GM10266 (cell line): ENCODE data around the gene LRRC38.

Experiments
- DNase-seq: peaks from one replicate; pipeline ENCODE4 v3.0.0; 2012; ENCODE audit errors: extremely low spot score
- TF ChIP-seq, protein P1 (sequence below): IDR thresholded peaks from 2 replicates; pipeline ENCODE4 v1.5.1; 2012; ENCODE audit warnings: mild to moderate bottlenecking, low read depth; ENCODE audit not compliant: control insufficient read depth, insufficient read depth; ENCODE audit errors: missing control alignments

LRRC38 gene

DNA sequence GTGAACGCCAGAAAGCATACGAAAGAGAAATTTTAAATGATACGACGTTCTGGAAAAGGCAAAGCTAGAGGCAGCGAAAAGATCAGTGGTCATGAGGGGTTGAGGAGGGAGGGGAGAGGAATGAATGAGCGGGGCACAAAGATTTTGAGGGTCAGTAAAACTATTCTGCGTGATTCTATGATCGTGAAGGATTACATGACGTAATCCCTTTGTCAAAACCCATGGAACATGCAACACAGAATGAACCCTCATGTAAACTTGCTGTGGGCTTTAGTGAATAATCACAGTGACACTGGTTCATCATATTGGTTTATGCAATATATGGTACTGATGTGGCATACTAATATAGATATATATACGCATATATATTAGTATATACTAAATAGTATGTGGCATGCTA lies 13.0 kb downstream of the LRRC38 start:
- TF ChIP-seq, protein P1, sequence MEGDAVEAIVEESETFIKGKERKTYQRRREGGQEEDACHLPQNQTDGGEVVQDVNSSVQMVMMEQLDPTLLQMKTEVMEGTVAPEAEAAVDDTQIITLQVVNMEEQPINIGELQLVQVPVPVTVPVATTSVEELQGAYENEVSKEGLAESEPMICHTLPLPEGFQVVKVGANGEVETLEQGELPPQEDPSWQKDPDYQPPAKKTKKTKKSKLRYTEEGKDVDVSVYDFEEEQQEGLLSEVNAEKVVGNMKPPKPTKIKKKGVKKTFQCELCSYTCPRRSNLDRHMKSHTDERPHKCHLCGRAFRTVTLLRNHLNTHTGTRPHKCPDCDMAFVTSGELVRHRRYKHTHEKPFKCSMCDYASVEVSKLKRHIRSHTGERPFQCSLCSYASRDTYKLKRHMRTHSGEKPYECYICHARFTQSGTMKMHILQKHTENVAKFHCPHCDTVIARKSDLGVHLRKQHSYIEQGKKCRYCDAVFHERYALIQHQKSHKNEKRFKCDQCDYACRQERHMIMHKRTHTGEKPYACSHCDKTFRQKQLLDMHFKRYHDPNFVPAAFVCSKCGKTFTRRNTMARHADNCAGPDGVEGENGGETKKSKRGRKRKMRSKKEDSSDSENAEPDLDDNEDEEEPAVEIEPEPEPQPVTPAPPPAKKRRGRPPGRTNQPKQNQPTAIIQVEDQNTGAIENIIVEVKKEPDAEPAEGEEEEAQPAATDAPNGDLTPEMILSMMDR = no peak
- no peak for DNase-seq

DNA sequence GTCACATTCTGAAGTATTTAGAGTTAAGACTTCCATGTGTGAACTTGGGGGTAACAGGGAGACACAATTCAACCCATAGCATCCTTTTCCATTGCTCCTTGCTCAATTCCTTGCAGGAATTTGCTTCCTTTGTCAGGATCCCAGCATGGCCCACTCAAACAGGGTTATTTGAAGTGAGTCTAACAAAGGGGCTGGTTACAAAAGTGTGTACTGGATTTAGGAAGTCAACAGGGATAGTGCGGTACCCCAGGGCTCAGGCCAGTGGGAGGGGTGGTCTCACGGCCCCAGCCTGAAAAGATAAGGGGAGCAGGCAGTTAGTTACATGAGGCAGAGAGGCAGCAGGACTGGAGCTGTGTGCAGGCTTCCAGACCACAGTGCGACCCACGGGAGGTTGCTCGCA lies 14.4 kb downstream of the LRRC38 start:
- TF ChIP-seq, protein P1 = no peak
- DNase-seq = no peak

DNA sequence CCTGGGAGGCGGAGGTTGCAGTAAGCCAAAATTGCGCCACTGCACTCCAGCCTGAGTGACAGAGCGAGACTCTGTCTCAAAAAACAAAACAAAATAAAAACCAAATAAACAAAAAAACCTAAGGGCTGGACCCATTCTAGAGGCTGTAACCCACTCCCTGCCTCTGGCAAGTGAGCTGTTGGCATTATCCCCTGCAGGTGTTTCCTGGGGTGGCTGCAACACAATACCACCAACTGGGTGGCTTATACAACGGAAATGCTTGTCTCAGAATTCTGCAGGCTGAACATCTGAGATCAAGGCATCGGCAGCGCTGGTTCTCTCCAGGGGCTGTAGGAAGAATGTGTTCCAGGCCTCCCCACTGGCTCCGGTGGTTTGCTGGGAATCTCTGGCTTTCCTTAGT lies 15.2 kb downstream of the LRRC38 start:
- no peak for DNase-seq

DNA sequence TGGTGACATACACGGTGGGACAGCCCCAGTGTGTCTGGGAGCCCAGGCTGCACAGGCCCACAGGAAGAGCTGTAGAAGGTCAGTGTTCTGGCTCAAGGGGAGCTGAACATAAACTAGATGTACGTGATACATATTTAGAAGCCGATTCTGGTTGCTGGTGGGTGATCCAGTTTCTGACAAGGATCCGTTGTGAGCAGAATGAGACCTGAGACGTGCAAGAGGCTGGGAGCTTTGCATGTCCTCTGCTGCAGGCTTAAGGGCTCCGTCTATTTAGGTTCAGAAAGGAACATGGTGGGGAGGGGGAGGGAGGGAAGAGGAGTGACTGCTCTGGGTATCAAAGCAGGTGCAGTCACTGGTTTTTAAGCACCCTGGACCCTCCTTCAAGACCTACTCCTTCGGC lies 18.6 kb downstream of the LRRC38 start:
- no peak for DNase-seq
- TF ChIP-seq, protein P1 = no peak

More for the DNA sequence above, 15.2 kb downstream of the LRRC38 start:
- TF ChIP-seq, protein P1 = no peak

DNA sequence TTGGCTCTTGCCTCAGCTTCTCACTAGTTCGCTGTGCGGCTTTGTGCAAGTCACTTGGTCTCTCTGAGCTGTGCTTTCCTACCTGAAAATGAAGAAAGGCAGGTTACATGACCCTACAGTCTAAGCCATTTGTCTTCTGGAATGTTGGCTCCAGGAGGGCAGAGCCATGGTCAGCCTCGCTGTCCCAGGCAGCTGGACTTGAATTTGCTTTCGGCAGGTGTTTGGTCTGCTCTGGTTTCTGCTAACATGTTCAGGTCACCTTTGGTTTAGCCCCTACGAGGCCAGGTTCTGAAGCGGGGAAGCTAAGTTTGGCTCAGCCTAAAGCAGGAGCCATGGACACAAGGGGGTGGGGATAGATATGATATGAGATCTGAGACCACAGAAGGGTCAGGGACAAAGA lies 19.1 kb downstream of the LRRC38 start:
- no peak for DNase-seq
- TF ChIP-seq, protein P1 = no peak

DNA sequence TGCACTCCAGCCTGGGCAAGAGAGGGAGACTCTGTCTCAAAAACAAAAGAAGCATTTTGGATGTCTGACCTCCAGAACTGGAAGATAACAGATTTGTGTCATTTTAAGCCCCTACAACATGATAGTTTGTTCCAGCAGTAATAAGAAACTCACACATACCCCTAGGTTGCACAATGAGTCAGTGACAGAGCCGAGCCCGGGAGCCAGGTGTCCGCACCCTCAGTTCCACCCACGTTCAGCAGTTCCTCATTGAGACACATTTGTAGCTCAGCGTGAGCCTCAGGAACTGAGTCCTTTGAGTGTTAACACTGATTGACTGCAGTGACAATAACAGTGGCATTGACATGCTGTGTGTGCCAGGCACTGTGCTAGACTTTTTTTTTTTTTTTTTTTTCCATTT lies 19.8 kb downstream of the LRRC38 start:
- DNase-seq = peak; percentile 45
- TF ChIP-seq, protein P1 = no peak

DNA sequence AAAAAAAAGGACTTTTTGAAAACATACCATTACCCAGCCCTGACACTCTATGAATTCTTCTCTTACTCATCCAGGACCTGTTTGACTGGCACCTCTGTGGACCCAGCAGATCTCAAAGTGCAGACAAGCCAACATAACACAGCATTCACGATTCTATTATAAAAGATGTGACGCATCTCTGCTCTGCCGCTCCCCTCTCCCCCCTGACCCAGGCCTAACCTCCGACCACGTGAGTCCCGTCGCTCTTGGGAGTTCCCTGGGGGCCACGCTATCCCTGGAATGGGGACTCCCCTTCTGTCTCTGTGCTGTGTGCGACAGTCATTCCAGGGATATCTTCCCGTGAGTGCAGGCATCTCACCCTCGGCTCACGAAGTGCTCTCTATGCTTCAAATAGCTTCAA lies 21.1 kb downstream of the LRRC38 start:
- TF ChIP-seq, protein P1 = no peak
- no peak for DNase-seq
